B cell (primary cell): ENCODE data around the gene MAPKAP1. TPM values are rescaled to one million over a fixed set of nuclear protein-coding genes. Genes with fewer than 3 reads are reported as not detected.

ENCODE experiments used
- ATAC-seq: fragments of 200-7000 bp; cut with Tn5 transposase; one replicate; pipeline ENCODE4 v1.10.0; 2021; ENCODE audit warnings: low read depth, mild to moderate bottlenecking, moderate number of reproducible peaks, moderate library complexity
- CTCF ChIA-PET: fragments of 350-600 bp; sonication (Branson Sonifier 250); formaldehyde crosslinking; loops from one replicate; lab custom pipeline; 2021; ENCODE audit warnings: antibody characterized with exemption, inconsistent platforms; lab: Charles Lee
- POLR2A ChIA-PET: fragments of 350-600 bp; sonication (Branson Sonifier 250); formaldehyde crosslinking; loops from one replicate; lab custom pipeline; 2021; ENCODE audit warnings: antibody characterized with exemption; lab: Charles Lee
- DNase-seq: peaks from one replicate; pipeline ENCODE4 v3.0.0; 2013
- H2AFZ ChIP-seq: 2 replicates; pipeline ENCODE4 v1.6.1; 2012; ENCODE audit warnings: mild to moderate bottlenecking, low read depth, low read length; ENCODE audit not compliant: insufficient read depth, poor library complexity, severe bottlenecking
- H3K27ac ChIP-seq, 2 donors: 1 replicate in 1 of 2; 2 replicates in 1 of 2; pipeline ENCODE4 v1.5.1; 2012 to 2013; ENCODE audit warnings: low read length in 2 of 2, mild to moderate bottlenecking in 2 of 2, moderate library complexity in 1 of 2
- H3K27me3 ChIP-seq, 4 experiments: fragments of 200-600 bp in 1 of 4; sonication (generic) in 1 of 4; replicated peaks in 1 of 4; 1 replicate in 2 of 4; 2 replicates in 2 of 4; pipeline versions ENCODE4 v1.6.1 to v1.7.0; 2013 to 2016; ENCODE audit warnings: low read length in 3 of 4, mild to moderate bottlenecking in 2 of 4, mixed read lengths in 1 of 4, moderate library complexity in 1 of 4; ENCODE audit not compliant: insufficient read depth in 4 of 4, control insufficient read depth in 3 of 4; ENCODE audit errors: control extremely low read depth in 1 of 4
- H3K36me3 ChIP-seq, 2 experiments: replicated peaks in 1 of 2; 1 replicate in 1 of 2; 2 replicates in 1 of 2; pipeline versions ENCODE4 v1.6.1 to v1.7.1; 2013; ENCODE audit warnings: low read length in 1 of 2; ENCODE audit not compliant: insufficient read depth in 2 of 2, control insufficient read depth in 1 of 2; ENCODE audit errors: control extremely low read depth in 1 of 2, extremely low read depth in 1 of 2
- H3K4me1 ChIP-seq, 2 donors: fragments of 200-600 bp in 1 of 2; sonication (generic) in 1 of 2; 1 replicate in 1 of 2; 2 replicates in 1 of 2; pipeline versions ENCODE4 v1.5.1 to v1.6.1; 2013 to 2017; ENCODE audit warnings: low read length in 2 of 2; ENCODE audit not compliant: control insufficient read depth in 2 of 2, insufficient read depth in 2 of 2
- H3K4me2 ChIP-seq: replicated peaks from 2 replicates; pipeline ENCODE3; 2012; ENCODE audit warnings: mild to moderate bottlenecking, low read depth, low read length; ENCODE audit not compliant: poor library complexity, severe bottlenecking
- H3K4me3 ChIP-seq, 5 experiments: fragments of 200-600 bp in 1 of 5; sonication (generic) in 1 of 5; 1 replicate in 3 of 5; 2 replicates in 2 of 5; pipeline versions ENCODE4 v1.5.1 to v1.7.0; 2011 to 2016; ENCODE audit warnings: low read length in 4 of 5, mild to moderate bottlenecking in 4 of 5, low read depth in 2 of 5, control low read depth in 1 of 5, moderate library complexity in 1 of 5; ENCODE audit not compliant: insufficient read depth in 1 of 5; ENCODE audit errors: control extremely low read depth in 1 of 5, extremely low read depth in 1 of 5
- H3K79me2 ChIP-seq: fragments of 200-600 bp; sonication (generic); one replicate; pipeline ENCODE4 v1.6.0; 2016; ENCODE audit warnings: low read length; ENCODE audit not compliant: control insufficient read depth, insufficient read depth
- H3K9ac ChIP-seq: fragments of 200-600 bp; sonication (generic); 2 replicates; pipeline ENCODE4 v1.6.1; 2017; ENCODE audit warnings: mild to moderate bottlenecking, low read length, moderate library complexity
- H3K9me3 ChIP-seq, 3 donors: one replicate each; pipeline versions ENCODE4 v1.6.1 to v1.7.1; 2013; ENCODE audit warnings: low read length in 2 of 3; ENCODE audit not compliant: control insufficient read depth in 2 of 3, insufficient read depth in 1 of 3; ENCODE audit errors: control extremely low read depth in 1 of 3
- H4K20me1 ChIP-seq: 2 replicates; pipeline ENCODE4 v1.6.0; 2012; ENCODE audit warnings: mild to moderate bottlenecking, low read length; ENCODE audit not compliant: insufficient read depth, control insufficient read depth, poor library complexity, severe bottlenecking
- H3K27ac Mint-ChIP-seq: one replicate; pipeline ENCODE4 v1.8.0; 2021; ENCODE audit warnings: mixed read lengths
- H3K27me3 Mint-ChIP-seq: one replicate; pipeline ENCODE4 v1.8.0; 2021; ENCODE audit warnings: mixed read lengths
- H3K4me1 Mint-ChIP-seq: one replicate; pipeline ENCODE4 v1.8.0; 2021; ENCODE audit warnings: mixed read lengths
- H3K4me3 Mint-ChIP-seq: one replicate; pipeline ENCODE4 v1.8.0; 2021; ENCODE audit warnings: mixed read lengths
- H3K9me3 Mint-ChIP-seq: one replicate; pipeline ENCODE4 v1.8.0; 2022; ENCODE audit warnings: mixed read lengths; ENCODE audit not compliant: insufficient read depth
- CTCF ChIP-seq: fragments of 200-600 bp; IDR thresholded peaks from one replicate; pipeline ENCODE4 v1.8.0; 2022; ENCODE audit warnings: antibody characterized with exemption, mild to moderate bottlenecking
- EZH2 ChIP-seq: IDR thresholded peaks from 2 replicates; pipeline ENCODE4 v1.6.1; 2012; ENCODE audit warnings: borderline replicate concordance, low read depth, mild to moderate bottlenecking, moderate library complexity, low read length; ENCODE audit not compliant: insufficient read depth, poor library complexity, severe bottlenecking
- WGBS: methylation state at CpG from one replicate; pipeline ENCODE4 v1.1.5; 2013; ENCODE audit warnings: missing lambda C conversion rate; ENCODE audit not compliant: insufficient coverage; 5-methylcytosine and 5-hydroxymethylcytosine counted together
- intact Hi-C: fragments of 100-400 bp; cut with micrococcal nuclease; formaldehyde crosslinking; loops from one replicate; pipeline ENCODE4 v1.10.0; 2022
- polyA plus RNA-seq: library from polyadenylated mRNA; depleted of rRNA; stranded (reverse); fragments of >200 nt; gene quantifications from 2 replicates; pipeline ENCODE4 v1.2.3, GENCODE V29; 2012
- total RNA-seq, 2 donors: library from RNA; stranded (reverse); fragments of 120-200 nt in 1 of 2; gene quantifications; 1 replicate in 1 of 2; 2 replicates in 1 of 2; pipeline versions ENCODE4 v1.2.3 to v1.2.4, GENCODE V29; 2013 to 2022

Gene MAPKAP1
- total and polyA plus RNA-seq, 2 donors (not counting 1 experiment from before 2014, with no cell fraction given): 51.6 to 62.4 TPM

- H3K4me3 ChIP-seq: no peak overlapping the region
- Mint-ChIP-seq H3K9me3 (no peaks in the 10 kb centered on the region), H3K4me1 (peaks cover 31% of the 10 kb centered on the region), H3K27ac (no peak overlapping the region), H3K4me3 (no peak overlapping the region), H3K27me3 (no peaks in the 10 kb centered on the region)
- intact Hi-C loops: no loop called here
- CTCF ChIA-PET: interaction anchor here (1.0 to 1.5 kb wide), 4 partner anchors 17 to 127 kb away, joined by 3 to 6 read pairs (median 4); no protein-coding TSS in a partner anchor
- H3K4me2 ChIP-seq: peak overlapping the region; percentile 50
- H3K27ac ChIP-seq: peak overlapping the region; percentile 82 to 83
- peaks cover 9% of the 10 kb centered on the region for H3K79me2 ChIP-seq
- ATAC-seq: peak; percentile 44
- POLR2A ChIA-PET: interaction anchor here (0.5 kb wide), 1 partner anchor 266 kb away, joined by 3 read pairs; no protein-coding TSS in a partner anchor
- TF ChIP-seq CTCF (no peak), EZH2 (no peak)
- H3K4me1 ChIP-seq: peaks cover 37 to 44% of the 10 kb centered on the region in 2 donors
- H3K9ac ChIP-seq: peak overlapping the region; percentile 35
- H3K9me3 ChIP-seq: no peaks in the 10 kb centered on the region
- H3K27me3 ChIP-seq: no peaks in the 10 kb centered on the region
- H2AFZ ChIP-seq: peak overlapping the region; percentile 40
- H3K36me3 ChIP-seq: peaks cover 0 to 8% of the 10 kb centered on the region in 2 experiments
- WGBS: 27% methylated on average over 2 of the region's 4 CpGs
- peak; percentile 28 for DNase-seq
- no peaks in the 10 kb centered on the region for H4K20me1 ChIP-seq
Measured at GRCh38 chr9:125534971-125535701, 171.9 kb downstream of the MAPKAP1 start.
